ENCODE data around the gene ORC6.
A peak's percentile ranks its signal among the peaks of the same experiment; 100 is the strongest.

The ORC6 gene

DNA sequence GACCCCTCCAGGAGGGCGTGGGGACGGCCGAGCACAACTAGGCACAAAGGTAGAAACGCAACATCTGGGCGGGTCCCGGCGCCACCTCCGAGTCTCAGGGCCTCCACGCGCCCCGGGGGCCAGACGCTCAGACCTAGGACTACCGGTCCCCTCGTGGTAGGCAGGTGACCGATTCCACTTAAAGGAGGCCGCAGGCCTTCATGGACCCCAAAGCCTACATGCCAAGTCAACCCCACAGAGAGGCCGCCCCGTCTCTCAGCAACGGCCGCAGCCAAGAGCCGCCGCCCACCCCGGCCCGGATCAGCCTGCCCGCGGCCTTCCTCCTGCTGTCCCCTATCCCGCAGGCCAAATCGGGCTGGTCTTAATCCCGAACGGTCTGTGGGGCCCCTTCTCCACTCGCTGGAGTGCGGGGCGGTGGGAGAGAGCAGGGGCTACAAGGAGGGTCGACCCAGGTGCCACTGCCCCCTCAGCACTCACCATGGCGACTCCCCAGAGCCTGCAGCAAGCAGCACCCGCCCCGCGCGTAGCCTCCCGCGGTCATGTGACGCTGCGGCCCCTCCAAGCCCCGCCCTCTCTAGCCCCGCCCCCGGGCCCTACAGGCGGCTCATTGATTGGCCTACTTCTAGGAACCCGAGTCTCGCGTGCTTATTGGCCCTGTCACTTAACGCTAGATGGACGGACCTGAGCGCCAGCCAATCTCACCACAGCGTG, 650 bp upstream of the ORC6 start, which contains the start of gene VPS35:
VPS35 (minus strand) TSS at position 525 of the 711 bp plus-strand sequence; CDS start at position 480, 45 bp downstream.
- DNase-seq (ENCODE audit: low read depth in 2 of 2), result peak; percentile 99
- peak within 1 kb of the TSS; percentile 88 to 93 for H3K4me3 ChIP-seq (replicated peaks in 1 of 2; ENCODE audit: low read depth in 2 of 2, low read length in 2 of 2)
- TF ChIP-seq, protein P1, sequence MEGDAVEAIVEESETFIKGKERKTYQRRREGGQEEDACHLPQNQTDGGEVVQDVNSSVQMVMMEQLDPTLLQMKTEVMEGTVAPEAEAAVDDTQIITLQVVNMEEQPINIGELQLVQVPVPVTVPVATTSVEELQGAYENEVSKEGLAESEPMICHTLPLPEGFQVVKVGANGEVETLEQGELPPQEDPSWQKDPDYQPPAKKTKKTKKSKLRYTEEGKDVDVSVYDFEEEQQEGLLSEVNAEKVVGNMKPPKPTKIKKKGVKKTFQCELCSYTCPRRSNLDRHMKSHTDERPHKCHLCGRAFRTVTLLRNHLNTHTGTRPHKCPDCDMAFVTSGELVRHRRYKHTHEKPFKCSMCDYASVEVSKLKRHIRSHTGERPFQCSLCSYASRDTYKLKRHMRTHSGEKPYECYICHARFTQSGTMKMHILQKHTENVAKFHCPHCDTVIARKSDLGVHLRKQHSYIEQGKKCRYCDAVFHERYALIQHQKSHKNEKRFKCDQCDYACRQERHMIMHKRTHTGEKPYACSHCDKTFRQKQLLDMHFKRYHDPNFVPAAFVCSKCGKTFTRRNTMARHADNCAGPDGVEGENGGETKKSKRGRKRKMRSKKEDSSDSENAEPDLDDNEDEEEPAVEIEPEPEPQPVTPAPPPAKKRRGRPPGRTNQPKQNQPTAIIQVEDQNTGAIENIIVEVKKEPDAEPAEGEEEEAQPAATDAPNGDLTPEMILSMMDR (IDR thresholded peaks at IDR 0.05; ENCODE audit: low read depth, low read length), result no peak

DNA sequence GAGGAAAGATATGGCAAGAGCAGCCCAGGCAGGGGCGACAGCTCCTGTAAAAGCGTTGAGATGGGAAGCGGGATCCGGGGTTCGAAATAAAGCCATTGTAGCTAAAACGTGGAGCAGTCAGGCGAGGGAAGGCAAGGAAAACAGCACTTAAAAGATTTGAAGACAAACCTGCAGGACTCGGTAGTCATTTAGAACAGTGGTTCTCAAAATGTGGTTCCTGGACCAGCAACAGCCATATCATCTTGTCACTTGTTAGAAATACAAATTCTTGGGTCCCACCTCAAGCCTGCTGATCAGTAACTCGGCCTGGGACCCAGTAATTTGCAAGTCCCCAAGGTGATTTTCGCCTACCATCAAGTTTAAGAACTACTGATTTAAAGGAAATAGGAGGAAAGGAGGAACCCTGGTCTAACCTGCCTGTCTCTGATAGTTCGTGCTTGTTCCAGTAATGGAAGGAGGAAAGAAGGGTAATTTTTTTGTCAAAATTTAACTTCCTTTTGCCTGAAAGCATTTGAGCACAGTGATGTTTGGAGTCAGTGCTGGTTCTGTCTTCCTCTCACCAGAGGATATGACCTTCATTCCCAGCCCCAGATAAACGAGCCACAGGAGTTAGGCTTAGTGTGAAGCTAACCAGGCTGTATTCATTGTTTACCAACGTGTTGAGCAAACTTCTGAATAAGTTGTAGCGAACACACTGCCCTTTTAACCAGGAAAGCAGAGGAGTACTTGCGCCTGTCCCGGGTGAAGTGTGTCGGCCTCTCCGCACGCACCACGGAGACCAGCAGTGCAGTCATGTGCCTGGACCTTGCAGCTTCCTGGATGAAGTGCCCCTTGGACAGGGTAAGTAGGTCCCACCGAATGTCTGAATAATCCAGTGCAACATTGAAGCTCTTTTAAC, 1.1 kb downstream of the ORC6 start:
- DNase-seq (ENCODE audit: low read depth in 2 of 2), result peak; percentile 39 to 53
- H3K4me3 ChIP-seq (replicated peaks in 1 of 2; ENCODE audit: low read depth in 2 of 2, low read length in 2 of 2), result peak overlapping the region; percentile 88 to 93
- TF ChIP-seq, protein P1 (IDR thresholded peaks at IDR 0.05; ENCODE audit: low read depth, low read length), result no peak

DNA sequence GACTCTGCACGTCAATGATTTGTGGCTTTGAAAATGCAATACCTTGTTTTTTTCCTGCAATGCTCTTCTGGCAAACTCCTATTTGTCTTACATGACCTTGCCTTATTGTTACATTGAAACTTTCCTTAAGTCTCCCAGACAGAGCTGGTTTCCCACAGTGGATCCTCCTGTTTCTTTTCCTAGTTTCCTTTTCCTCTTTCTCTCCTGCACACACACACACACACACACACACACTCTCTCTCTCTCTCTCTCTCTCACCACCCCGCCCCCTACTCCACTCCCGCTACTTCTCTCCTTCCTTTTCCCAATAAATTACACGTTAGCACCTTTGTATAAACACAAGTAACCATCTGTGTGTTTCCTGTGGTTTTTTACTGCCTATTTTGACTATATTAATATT, 2.3 kb downstream of the ORC6 start:
- peak; percentile 9 to 48 for DNase-seq (ENCODE audit: low read depth in 2 of 2)
- TF ChIP-seq, protein P1 (IDR thresholded peaks at IDR 0.05; ENCODE audit: low read depth, low read length), result no peak
- no peak overlapping the region for H3K4me3 ChIP-seq (replicated peaks in 1 of 2; ENCODE audit: low read depth in 2 of 2, low read length in 2 of 2)

DNA sequence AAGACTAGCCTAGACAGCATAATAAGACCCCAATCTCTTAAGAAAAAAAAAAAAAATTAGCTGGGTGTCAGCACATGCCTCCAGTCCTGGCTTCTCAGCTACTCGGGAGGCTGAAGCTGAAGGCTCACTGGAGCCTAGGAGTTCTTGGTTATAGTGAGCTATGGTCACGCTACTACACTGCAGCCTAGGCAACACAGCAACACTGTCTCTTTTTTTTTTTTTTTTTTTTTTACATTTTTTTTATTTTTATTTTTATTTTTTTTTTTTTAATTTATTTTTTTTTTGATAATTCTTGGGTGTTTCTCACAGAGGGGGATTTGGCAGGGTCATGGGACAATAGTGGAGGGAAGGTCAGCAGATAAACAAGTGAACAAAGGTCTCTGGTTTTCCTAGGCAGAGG, 4.1 kb downstream of the ORC6 start:
- DNase-seq (ENCODE audit: low read depth in 2 of 2), result no peak
- no peak overlapping the region for H3K4me3 ChIP-seq (replicated peaks in 1 of 2; ENCODE audit: low read depth in 2 of 2, low read length in 2 of 2)
- TF ChIP-seq, protein P1 (IDR thresholded peaks at IDR 0.05; ENCODE audit: low read depth, low read length), result no peak

DNA sequence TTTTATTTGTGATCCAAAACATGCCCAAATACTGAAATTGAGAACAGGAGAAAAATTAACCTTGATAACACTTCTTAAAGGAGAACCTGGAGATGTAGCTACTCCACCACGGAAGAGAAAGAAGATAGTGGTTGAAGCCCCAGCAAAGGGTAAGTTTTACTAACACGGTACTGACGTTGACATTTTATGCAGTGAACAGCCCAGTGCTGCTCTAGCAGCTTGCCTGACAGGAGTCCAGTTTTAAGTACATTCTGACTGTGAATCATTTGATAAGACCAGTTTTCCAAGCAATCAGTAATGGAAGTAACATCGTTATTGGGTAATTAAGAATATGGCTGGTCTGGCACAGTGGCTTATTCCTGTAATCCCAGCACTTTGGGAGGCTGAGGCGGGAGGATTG, 6.5 kb downstream of the ORC6 start:
- TF ChIP-seq, protein P1 (IDR thresholded peaks at IDR 0.05; ENCODE audit: low read depth, low read length), result no peak
- no peak overlapping the region for H3K4me3 ChIP-seq (replicated peaks in 1 of 2; ENCODE audit: low read depth in 2 of 2, low read length in 2 of 2)
- DNase-seq (ENCODE audit: low read depth in 2 of 2), result no peak

DNA sequence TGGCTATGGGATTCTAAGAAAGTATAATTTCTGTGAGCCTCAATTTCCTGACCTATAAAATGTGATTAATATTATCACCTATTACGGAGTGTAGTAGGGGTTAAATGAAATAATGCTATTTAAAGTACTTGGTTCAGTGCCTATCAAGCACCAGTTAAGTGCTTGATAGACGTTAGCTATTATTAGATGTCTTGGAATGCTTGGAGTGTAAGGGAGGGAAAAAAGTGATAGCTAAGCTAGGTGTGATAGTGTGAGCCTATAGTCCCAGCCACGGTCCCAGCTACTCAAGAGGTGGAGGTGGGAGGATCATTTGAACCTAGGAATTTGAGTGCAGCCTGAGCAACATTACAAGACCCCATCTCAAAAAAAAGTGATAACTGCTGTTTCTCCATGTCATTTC, 7.5 kb downstream of the ORC6 start:
- DNase-seq (ENCODE audit: low read depth in 2 of 2), result no peak
- TF ChIP-seq, protein P1 (IDR thresholded peaks at IDR 0.05; ENCODE audit: low read depth, low read length), result no peak
- no peak overlapping the region for H3K4me3 ChIP-seq (replicated peaks in 1 of 2; ENCODE audit: low read depth in 2 of 2, low read length in 2 of 2)

All from cardiac fibroblast (primary cell).